ENCODE results near the gene CLEC7A.

CLEC7A gene

DNA sequence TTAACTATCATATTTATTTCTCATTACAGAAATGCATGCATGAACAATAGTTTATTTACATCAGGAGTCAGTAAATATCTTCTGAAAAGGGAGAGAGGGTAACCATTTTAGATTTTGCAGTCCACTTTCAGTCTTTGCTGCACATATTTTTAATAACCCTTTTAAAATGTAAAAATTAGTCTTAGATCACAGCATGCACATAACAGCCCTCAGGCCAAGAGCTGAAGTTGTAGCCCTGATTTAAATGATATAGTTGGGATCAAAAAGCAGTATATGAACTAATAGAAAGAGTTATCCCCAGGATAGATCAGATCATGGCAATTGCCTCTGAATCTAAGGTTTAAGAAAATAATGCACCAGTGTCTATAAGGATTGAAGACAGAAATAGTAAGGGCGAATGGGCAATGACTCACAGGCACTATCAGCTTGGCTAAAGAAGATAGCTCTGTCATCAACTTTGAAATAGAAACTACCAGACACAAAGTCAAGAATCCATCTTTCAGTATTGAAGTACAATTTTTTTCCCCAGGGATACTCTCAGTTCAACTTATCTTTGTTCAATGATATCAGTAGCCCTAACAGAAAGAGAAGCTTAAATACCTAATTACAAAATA lies 13.1 kb upstream of the CLEC7A start:
- no peak overlapping the region for H3K4me3 ChIP-seq (ENCODE audit: low read length)
- DNase-seq (ENCODE audit: low read depth) = no peak
- TF ChIP-seq, protein P1, sequence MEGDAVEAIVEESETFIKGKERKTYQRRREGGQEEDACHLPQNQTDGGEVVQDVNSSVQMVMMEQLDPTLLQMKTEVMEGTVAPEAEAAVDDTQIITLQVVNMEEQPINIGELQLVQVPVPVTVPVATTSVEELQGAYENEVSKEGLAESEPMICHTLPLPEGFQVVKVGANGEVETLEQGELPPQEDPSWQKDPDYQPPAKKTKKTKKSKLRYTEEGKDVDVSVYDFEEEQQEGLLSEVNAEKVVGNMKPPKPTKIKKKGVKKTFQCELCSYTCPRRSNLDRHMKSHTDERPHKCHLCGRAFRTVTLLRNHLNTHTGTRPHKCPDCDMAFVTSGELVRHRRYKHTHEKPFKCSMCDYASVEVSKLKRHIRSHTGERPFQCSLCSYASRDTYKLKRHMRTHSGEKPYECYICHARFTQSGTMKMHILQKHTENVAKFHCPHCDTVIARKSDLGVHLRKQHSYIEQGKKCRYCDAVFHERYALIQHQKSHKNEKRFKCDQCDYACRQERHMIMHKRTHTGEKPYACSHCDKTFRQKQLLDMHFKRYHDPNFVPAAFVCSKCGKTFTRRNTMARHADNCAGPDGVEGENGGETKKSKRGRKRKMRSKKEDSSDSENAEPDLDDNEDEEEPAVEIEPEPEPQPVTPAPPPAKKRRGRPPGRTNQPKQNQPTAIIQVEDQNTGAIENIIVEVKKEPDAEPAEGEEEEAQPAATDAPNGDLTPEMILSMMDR (conservative IDR thresholded peaks at IDR 0.05; ENCODE audit: low read length) = no peak

DNA sequence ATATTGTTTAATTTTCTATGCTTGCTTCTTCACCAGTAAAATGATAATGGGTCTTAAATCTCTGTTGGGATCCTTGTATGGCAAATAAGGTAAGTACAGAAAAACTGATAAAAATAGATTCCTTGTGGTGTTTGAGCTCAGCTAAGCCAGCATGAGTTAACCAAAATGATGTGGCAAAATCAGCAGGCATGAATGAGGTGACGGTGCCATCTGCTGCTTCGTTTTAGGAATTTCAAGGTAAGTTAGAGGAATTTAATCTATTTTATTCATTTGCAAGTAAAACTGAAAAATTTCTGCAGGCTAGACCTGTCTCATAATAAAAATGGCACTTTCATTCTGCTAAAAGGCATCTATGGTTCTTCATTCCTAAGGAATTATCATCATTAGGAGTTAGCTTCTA lies 10.0 kb upstream of the CLEC7A start:
- peak; percentile 70 for DNase-seq (ENCODE audit: low read depth)
- no peak overlapping the region for H3K4me3 ChIP-seq (ENCODE audit: low read length)
- TF ChIP-seq, protein P1 (conservative IDR thresholded peaks at IDR 0.05; ENCODE audit: low read length) = peak; percentile 73

DNA sequence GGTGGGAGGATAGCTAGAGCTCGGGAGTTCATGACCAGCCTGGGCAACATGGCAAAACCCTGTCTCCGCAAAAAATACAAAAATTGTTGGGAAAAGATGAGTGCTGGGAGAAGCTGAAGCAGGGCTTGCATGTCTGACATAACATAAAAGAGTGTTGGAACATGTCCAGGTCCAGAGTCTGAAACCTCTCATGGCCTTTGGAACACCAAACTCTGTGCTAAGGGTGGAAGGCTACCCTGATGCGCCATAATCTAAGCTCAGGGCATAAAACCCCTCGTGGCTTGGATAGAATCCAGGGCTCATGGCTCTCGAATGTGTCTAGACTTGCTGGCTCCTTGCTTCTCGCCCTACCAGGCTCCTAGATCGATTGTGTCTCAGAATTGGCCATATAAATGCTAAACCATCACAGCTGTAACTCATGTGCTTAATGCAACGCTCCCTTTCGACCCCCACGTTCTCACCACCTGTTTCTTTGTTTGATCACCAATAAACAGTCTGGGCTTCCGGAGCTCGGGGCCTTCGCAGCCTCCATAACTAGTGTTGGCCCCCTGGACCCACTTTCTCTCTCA lies 6.7 kb upstream of the CLEC7A start:
- H3K4me3 ChIP-seq (ENCODE audit: low read length) = no peak overlapping the region
- DNase-seq (ENCODE audit: low read depth) = peak; percentile 11
- TF ChIP-seq, protein P1 (conservative IDR thresholded peaks at IDR 0.05; ENCODE audit: low read length) = no peak

DNA sequence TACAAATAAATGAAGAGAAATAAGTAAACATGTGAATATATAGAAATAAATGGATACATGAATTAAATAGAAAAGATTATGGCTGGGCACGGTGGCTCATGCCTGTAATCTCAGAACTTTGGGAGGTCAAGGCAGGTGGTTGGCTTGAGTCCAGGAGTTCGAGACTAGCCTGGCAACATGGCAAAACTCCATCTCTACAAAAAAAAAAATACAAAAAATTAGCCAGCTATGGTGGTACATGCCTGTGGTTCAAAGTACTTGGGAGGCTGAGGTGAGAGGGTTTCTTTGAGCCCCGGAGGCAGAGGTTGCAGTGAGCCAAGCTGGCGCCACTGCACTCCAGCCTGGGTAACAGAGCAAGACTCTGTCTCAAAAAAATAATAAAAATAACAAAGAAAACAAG lies 5.1 kb upstream of the CLEC7A start:
- H3K4me3 ChIP-seq (ENCODE audit: low read length) = no peak overlapping the region
- DNase-seq (ENCODE audit: low read depth) = no peak
- TF ChIP-seq, protein P1 (conservative IDR thresholded peaks at IDR 0.05; ENCODE audit: low read length) = no peak

DNA sequence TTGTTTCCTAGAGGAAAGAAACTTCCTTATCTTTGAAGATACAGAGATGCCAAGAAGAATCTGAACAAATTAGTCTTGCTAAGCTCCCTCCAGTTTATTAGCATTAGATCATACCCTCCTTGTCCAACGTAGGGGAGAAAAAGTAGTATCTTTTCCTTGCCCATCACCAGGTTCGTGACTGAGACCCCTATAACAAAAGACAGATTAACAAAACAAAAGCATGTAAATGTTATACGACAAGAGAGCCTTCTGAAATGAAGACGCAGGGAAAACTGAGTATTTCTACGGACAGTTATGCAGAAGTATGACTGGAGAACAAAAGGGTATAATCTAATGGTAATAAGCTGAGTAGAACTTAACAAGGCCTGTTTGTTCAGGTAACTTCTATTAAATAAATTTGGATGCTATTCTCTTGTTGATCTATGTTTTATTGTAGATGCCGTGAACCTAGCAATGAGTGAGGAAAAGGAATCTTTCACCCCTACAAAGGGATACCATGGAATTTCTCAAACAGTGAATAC lies 2.9 kb upstream of the CLEC7A start:
- TF ChIP-seq, protein P1 (conservative IDR thresholded peaks at IDR 0.05; ENCODE audit: low read length) = no peak
- no peak for DNase-seq (ENCODE audit: low read depth)
- no peak overlapping the region for H3K4me3 ChIP-seq (ENCODE audit: low read length)

DNA sequence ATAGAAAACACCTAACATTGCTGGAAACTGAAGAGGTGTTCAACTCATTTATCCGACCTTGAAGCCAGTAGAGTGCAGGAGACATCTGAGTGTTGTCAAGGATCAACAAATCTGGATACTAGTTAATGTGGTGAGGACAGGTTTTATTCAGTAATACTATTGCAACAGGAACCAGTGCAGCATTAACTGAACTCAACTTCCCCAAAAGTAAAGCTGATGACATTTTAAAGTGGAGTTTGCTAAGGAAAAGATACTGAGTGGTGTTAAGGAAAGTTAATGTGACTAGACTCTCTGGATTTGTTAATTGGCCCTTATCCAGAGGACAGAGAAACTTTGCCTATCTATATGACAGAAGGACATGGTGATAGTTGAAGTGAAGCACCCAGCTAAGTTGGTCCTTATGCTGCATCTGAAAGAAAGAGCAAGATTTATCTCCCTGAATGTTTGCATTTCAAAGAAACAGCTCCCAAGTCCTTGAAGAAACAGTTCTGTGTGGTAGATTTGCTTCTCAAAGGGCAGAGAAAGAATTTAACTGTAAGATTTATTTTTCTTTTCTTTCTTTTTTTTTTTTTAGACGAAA lies 1.2 kb upstream of the CLEC7A start:
- DNase-seq (ENCODE audit: low read depth) = no peak
- no peak overlapping the region for H3K4me3 ChIP-seq (ENCODE audit: low read length)
- TF ChIP-seq, protein P1 (conservative IDR thresholded peaks at IDR 0.05; ENCODE audit: low read length) = no peak

DNA sequence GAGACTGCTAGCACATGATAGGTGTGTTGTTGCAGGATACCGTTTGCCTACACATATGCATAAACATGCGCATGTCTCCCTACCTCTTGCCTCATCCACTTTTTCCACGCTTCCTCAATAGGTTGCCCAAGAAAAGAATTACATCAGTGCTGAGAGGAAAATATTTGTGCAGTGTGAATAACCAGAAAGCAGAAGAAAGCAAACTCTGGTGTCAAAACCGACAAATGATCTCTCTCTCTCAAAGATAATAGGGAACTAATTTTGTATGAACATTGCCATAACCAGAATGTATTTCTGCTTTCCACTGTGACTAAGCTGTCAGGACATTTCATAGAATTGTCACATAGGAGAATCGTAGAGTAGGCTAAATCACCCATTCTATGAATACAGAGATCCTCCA lies 1.3 kb downstream of the CLEC7A start:
- TF ChIP-seq, protein P1 (conservative IDR thresholded peaks at IDR 0.05; ENCODE audit: low read length) = no peak
- no peak for DNase-seq (ENCODE audit: low read depth)
- H3K4me3 ChIP-seq (ENCODE audit: low read length) = no peak overlapping the region

Measured in AG10803 (cell line).